GM12875 (cell line): ENCODE results near the gene PAAF1.

Experiments
- H3K4me3 ChIP-seq: one replicate; pipeline ENCODE4 v1.5.1; 2011; ENCODE audit warnings: low read depth, low read length, control low read depth
- TF ChIP-seq, protein P1 (sequence below): IDR thresholded peaks from 2 replicates; pipeline ENCODE4 v1.5.1; 2011; ENCODE audit warnings: low read depth, mild to moderate bottlenecking, control low read depth, inconsistent platforms, low read length, moderate library complexity, borderline replicate concordance; ENCODE audit not compliant: insufficient read depth

PAAF1 gene

DNA sequence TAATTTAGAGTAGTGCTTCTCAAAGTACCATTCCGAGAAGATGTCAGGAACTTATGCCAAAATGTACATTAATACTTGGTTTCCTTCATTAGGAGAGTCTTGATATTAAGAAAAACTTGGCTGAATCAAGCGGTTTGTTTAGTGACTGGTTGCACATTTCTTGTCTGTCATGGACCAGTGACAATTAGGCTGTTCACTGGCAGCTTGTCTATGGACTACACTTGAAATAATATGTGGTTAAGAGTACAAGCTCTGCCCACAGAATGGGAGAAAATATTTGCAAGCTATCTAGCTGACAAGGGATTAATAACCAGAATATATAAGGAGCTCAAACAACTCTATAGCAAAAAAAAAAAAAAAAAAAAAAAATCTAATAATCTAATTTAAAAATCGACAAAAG, 24.8 kb upstream of the PAAF1 start:
- TF ChIP-seq, protein P1, sequence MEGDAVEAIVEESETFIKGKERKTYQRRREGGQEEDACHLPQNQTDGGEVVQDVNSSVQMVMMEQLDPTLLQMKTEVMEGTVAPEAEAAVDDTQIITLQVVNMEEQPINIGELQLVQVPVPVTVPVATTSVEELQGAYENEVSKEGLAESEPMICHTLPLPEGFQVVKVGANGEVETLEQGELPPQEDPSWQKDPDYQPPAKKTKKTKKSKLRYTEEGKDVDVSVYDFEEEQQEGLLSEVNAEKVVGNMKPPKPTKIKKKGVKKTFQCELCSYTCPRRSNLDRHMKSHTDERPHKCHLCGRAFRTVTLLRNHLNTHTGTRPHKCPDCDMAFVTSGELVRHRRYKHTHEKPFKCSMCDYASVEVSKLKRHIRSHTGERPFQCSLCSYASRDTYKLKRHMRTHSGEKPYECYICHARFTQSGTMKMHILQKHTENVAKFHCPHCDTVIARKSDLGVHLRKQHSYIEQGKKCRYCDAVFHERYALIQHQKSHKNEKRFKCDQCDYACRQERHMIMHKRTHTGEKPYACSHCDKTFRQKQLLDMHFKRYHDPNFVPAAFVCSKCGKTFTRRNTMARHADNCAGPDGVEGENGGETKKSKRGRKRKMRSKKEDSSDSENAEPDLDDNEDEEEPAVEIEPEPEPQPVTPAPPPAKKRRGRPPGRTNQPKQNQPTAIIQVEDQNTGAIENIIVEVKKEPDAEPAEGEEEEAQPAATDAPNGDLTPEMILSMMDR, result no peak
- H3K4me3 ChIP-seq, result no peak overlapping the region

DNA sequence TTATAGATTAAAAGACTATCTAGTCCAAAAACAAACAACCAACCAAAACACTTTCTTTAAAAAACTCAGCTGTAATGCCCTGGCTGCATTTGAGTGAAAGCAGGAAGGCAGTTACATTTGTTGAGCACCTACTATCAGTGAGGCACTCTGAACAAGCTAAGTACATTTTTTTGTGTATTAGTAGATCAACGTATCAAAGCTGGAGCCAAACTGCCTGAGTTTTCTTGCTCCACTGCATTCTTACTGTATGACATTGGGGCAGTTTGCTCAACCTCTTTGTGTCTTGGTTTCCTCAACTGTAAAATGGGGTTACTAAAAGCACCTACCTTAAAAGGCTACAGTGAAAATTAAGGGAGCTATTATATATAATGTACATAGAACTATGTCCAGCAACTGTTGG, 22.1 kb upstream of the PAAF1 start:
- TF ChIP-seq, protein P1, result no peak
- H3K4me3 ChIP-seq, result no peak overlapping the region

DNA sequence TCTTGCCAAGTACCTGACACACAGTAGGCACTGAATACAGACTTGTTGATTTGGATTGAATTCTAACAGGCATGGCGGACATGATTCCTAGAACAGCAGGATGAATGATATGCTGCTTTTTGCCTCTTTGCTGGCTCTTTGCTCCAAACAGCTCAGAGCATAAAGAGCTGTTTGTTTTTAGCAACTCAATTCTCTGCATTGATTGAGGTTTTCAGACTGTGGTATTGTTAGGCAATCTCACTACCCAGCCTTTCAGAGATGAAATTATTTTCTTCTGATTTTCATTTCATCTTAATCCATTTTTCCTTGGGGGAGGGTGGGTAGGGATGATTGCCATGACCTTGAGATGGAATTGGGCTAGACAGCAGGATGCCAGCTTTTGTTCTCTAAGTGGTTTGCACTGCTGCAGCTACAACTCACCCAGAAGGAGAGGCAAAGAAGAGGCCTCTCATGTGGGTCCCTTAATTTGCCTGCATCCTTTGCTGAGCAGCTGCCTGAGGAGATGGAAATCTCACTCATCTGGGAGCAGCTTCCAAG, 20.7 kb upstream of the PAAF1 start:
- TF ChIP-seq, protein P1, result no peak
- H3K4me3 ChIP-seq, result no peak overlapping the region

DNA sequence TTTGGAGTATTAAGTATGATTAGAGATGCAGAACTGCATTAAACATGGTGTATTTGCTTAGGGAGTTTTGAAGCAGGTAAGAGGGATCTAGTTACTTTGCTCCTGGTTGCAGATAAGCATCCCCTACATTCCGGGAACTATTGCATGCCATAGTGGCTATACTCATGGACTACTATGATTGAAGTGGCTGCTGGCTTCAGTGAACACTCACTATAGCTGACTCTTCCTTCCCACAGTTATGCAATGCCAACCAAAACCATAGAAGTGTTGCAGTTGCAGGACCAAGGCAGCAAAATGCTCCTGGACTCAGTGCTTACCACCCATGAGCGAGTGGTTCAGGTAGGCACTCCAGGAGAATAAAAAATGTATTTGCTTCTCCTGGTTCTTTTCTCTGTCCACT, 17.1 kb upstream of the PAAF1 start:
- H3K4me3 ChIP-seq, result no peak overlapping the region
- TF ChIP-seq, protein P1, result no peak

DNA sequence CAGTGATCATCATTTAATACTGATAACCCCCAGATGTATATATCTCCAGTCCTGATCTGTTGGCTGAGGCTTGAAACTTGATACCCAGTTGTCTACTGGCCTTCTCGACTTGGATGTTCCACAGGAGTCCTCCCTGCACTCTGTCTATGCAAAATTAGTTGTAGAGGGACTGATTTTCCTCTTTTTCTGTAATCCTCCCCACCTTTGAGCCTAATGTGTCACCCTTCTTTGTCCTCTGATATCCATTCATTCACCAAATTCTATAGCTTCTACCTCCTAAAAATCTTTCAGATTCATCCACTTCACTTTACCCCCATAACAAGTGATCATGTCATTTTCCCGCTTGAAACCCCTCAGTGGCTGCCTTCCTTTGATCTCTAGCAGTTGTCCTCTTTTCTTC, 16.6 kb upstream of the PAAF1 start:
- TF ChIP-seq, protein P1, result no peak
- no peak overlapping the region for H3K4me3 ChIP-seq

DNA sequence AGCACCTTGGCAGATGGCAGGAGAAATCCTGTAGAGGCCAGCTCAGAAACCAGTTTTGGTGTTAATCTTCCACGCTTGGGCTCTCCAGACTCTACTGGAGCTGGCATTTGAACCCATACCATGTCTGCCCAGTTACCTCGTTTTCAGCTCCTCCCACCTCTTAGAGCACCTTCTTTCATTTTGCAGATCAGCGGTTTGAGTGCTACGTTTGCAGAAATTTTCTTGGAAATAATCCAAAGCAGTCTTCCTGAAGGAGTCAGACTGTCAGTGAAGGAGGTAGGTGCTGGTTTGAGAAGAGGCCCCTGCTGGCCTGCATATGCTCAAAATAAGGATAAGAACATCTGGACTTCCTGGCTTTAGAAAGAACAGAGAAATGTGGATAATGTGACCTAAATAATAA, 13.8 kb upstream of the PAAF1 start:
- TF ChIP-seq, protein P1, result no peak
- no peak overlapping the region for H3K4me3 ChIP-seq

DNA sequence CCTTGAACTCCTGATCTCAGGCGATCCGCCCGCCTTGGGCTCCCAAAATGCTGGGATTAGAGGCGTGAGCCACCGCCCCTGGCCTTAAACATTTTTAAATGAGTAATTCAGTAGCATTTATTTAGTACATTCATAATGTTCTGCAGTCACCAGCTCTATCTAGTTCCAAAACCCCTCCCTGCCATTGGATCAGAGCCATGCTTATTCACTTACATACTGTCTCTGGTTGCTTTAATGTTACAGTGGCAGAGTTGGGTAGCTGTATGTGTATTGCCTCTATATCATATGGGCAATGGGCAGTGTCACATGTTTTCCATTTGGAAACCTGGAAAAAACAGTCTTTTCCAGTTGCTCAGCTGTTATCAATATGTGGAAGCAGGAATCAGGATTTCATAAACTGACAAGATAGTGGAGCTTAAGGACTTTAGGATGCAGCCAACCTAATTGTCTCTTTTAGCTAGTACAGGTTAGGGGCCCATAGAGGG, 10.7 kb upstream of the PAAF1 start:
- H3K4me3 ChIP-seq, result no peak overlapping the region
- TF ChIP-seq, protein P1, result no peak
